Right lobe of liver (tissue), 4 donors: Measurements from ENCODE around the gene CTSO.

Experiments
- CTCF ChIP-seq, 4 donors: fragments of 200-600 bp in 3 of 4; fragments of 450-650 bp in 1 of 4; IDR thresholded peaks; one replicate each; pipeline versions ENCODE4 v1.5.1 to v1.8.0; 2016 to 2022; ENCODE audit warnings: antibody characterized with exemption in 4 of 4, mild to moderate bottlenecking in 2 of 4
- POLR2A ChIP-seq: fragments of 450-650 bp; IDR thresholded peaks from one replicate; pipeline ENCODE4 v1.6.1; 2017; ENCODE audit warnings: antibody characterized with exemption, mild to moderate bottlenecking
- donor health status: DM: no; HTN: no; CAD: no.
- donor health status: DM: no; HTN: no; CAD: no.
- donor health status: DM: no; HTN: yes; CAD: no.

- TF ChIP-seq CTCF (IDR thresholded peaks at IDR 0.05) (no peak), POLR2A (no peak)
Observed at GRCh38 chr4:155966731-155967395, 13.2 kb upstream of the CTSO start.
